RPMI8226 (cell line): ENCODE measurements around the gene KIF19.

Source experiments
- DNase-seq: peaks from one replicate; pipeline ENCODE4 v3.0.0-alpha.2; 2015

The KIF19 gene

GRCh38 chr17:74305865-74306654 is 20.0 kb upstream of the KIF19 start:
- peak; percentile 22 for DNase-seq

- DNase-seq, result no peak
Observed at GRCh38 chr17:74307984-74308773, 17.8 kb upstream of the KIF19 start.

- no peak for DNase-seq
Observed at GRCh38 chr17:74309902-74310301, 16.1 kb upstream of the KIF19 start.

- no peak for DNase-seq
Observed at GRCh38 chr17:74314877-74315276, 11.1 kb upstream of the KIF19 start.

GRCh38 chr17:74316220-74316619 is 9.8 kb upstream of the KIF19 start:
- DNase-seq, result no peak

- DNase-seq, result no peak
Observed at GRCh38 chr17:74317071-74317470, 9.0 kb upstream of the KIF19 start.

- DNase-seq, result no peak
Observed at GRCh38 chr17:74318391-74318790, 7.6 kb upstream of the KIF19 start.

GRCh38 chr17:74324521-74324920 is 1.5 kb upstream of the KIF19 start:
- no peak for DNase-seq

- no peak for DNase-seq
Observed at GRCh38 chr17:74325376-74325742, 667 bp upstream of the KIF19 start.

GRCh38 chr17:74326506-74326905 is 480 bp downstream of the KIF19 start:
- no peak for DNase-seq

GRCh38 chr17:74328487-74328886 is 2.5 kb downstream of the KIF19 start:
- DNase-seq, result no peak

- no peak for DNase-seq
Observed at GRCh38 chr17:74329378-74329777, 3.4 kb downstream of the KIF19 start.

- no peak for DNase-seq
Observed at GRCh38 chr17:74330446-74330845, 4.4 kb downstream of the KIF19 start.

- DNase-seq, result no peak
Observed at GRCh38 chr17:74332017-74332650, 6.1 kb downstream of the KIF19 start.

- peak; percentile 50 for DNase-seq
Observed at GRCh38 chr17:74332763-74333283, 6.8 kb downstream of the KIF19 start.

GRCh38 chr17:74334393-74335039 is 8.5 kb downstream of the KIF19 start:
- DNase-seq, result no peak

- no peak for DNase-seq
Observed at GRCh38 chr17:74335529-74336062, 9.6 kb downstream of the KIF19 start.

- DNase-seq, result no peak
Observed at GRCh38 chr17:74336307-74336706, 10.3 kb downstream of the KIF19 start.

GRCh38 chr17:74337834-74338500 is 11.9 kb downstream of the KIF19 start:
- DNase-seq, result no peak

GRCh38 chr17:74339537-74340195 is 13.6 kb downstream of the KIF19 start:
- DNase-seq, result no peak

GRCh38 chr17:74340470-74341023 is 14.5 kb downstream of the KIF19 start:
- DNase-seq, result no peak
